Activated T-helper 17 cell treated with anti-CD3 and anti-CD28 coated beads, Interleukin-2, amount 50 U/mL, for 72 hours (primary cell): Measurements from ENCODE around the gene U2AF1L4. TPM values are rescaled to one million over a fixed set of nuclear protein-coding genes. Genes with fewer than 3 reads are reported as not detected.
A peak's percentile ranks its signal among the peaks of the same experiment; 100 is the strongest.

Source experiments
- ATAC-seq: fragments of 150-1000 bp; cut with Tn5 transposase; replicated peaks from 2 replicates; pipeline ENCODE4 v1.10.0; 2021; ENCODE audit warnings: mild to moderate bottlenecking, moderate library complexity
- H3K27ac Mint-ChIP-seq: one replicate; pipeline ENCODE4 v1.8.0; 2022; ENCODE audit warnings: mixed read lengths
- H3K27me3 Mint-ChIP-seq: one replicate; pipeline ENCODE4 v1.8.0; 2022; ENCODE audit warnings: mixed read lengths
- H3K36me3 Mint-ChIP-seq: one replicate; pipeline ENCODE4 v1.8.0; 2022; ENCODE audit warnings: low read depth, mild to moderate bottlenecking, mixed read lengths
- H3K4me1 Mint-ChIP-seq: one replicate; pipeline ENCODE4 v1.8.0; 2022; ENCODE audit warnings: mixed read lengths
- H3K4me3 Mint-ChIP-seq: one replicate; pipeline ENCODE4 v1.8.0; 2022; ENCODE audit warnings: mild to moderate bottlenecking, mixed read lengths
- H3K9me3 Mint-ChIP-seq: one replicate; pipeline ENCODE4 v1.8.0; 2022; ENCODE audit warnings: mixed read lengths
- total RNA-seq, 2 donors: library from RNA; stranded (reverse); gene quantifications; one replicate each; pipeline ENCODE4 v1.2.3, GENCODE V29; 2022

Gene U2AF1L4, protein sequence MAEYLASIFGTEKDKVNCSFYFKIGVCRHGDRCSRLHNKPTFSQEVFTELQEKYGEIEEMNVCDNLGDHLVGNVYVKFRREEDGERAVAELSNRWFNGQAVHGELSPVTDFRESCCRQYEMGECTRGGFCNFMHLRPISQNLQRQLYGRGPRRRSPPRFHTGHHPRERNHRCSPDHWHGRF
- 10 to 100 TPM; 17.8 to 21.6 TPM for total RNA-seq

DNA sequence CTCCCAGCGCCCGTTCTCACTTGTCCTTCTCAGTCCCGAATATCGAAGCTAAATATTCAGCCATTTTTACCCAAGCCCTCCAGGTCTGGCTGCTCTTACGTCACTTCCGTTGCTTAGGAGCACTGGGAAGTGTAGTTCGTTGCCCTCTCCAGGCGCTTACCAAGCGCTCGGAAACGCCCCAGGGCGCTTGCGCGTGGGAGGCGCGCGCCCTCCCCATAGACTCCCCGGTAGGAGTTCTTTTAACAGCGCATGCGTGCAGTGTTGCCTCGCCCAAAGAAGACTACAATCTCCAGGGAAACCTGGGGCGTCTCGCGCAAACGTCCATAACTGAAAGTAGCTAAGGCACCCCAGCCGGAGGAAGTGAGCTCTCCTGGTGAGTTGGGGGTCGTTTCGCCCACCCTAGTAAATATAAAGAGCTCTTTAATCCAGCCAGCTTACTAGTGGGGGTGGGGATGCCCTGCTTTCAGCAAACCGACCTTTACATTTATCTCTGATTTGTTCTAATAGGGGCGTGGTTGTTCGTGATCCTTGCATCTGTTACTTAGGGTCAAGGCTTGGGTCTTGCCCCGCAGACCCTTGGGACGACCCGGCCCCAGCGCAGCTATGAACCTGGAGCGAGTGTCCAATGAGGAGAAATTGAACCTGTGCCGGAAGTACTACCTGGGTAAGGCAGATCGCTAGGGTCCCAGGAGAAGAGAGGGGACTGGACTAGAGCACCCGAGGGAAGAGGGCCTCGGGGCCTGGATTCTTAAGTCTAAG, at the start of gene U2AF1L4, which contains the start of gene PSENEN:
TSS of gene U2AF1L4 (minus strand) at position 91 of the 759 bp plus-strand sequence. CDS start at position 64, 27 bp downstream.
TSS of gene PSENEN (plus strand) at position 324 of the 759 bp plus-strand sequence. CDS start at position 604, 280 bp downstream.
- Mint-ChIP-seq H3K27ac (peak within 1 kb of the TSS; percentile 96), H3K9me3 (no peaks in the 10 kb centered on the region), H3K4me1 (peaks cover 17% of the 10 kb centered on the region), H3K36me3 (peaks cover 37% of the 10 kb centered on the region), H3K4me3 (peak within 1 kb of the TSS; percentile 95), H3K27me3 (no peaks in the 10 kb centered on the region)
- peak; percentile 66 for ATAC-seq

DNA sequence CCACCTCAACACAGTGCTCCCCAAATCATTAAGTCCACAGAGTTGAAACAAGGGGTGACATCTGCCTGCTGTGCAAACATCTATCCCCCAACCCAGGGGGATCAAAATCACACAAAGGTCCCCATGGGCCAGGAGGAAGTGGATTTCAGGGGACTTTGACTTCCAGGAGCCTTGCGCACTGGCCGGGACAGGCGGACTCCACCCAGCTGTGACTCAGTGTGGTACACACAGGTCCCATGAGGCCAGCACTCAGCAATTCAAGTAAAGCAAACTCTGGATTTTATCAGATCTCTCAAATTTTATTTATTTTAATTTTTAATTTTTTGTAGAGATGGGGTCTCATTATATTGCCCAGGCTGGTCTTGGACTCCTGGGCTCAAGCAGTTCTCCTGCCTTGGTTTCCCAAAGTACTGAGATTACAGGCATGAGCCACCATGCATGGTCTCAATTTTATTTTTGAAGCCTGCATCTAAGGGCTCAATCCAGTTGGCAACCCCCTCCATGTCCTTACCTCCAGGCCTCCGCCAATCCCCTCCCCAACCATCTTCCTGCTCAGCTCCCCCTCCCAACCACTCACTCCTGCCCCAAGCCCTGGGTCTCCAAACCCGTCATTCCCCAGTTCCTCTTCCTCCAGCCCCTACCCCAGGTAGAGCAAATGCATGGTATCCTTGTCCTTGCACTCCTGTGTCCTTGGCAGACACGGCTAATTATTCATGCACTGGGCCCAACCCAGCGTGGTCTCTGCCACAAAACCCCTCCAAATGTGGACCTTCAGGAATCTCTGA, 48.4 kb upstream of the U2AF1L4 start:
- no peaks in the 10 kb centered on the region for H3K4me1 Mint-ChIP-seq
- no peaks in the 10 kb centered on the region for H3K9me3 Mint-ChIP-seq
- no peak overlapping the region for H3K4me3 Mint-ChIP-seq
- ATAC-seq, result no peak
- H3K27ac Mint-ChIP-seq, result no peak overlapping the region
- peaks cover 16% of the 10 kb centered on the region for H3K27me3 Mint-ChIP-seq
- H3K36me3 Mint-ChIP-seq, result no peaks in the 10 kb centered on the region

DNA sequence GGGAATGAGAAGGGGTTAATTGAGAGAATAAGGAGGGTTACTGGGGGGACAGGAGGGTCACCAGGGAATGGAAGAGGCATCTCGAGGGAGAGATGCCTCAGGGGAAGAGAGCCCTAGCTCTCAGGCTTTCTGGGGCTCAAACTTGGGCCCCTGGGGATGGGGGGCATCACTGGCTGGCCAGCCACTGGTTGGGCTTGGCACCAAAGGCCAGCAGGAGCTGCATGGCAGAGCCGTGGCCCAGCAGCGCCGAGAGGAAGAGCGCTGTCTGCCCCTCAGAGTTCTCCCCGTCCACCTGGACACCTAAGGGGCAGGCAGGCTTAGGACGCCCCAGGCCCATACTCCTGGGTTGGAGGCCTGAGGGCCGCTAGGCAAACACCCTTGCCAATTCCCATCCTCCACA, 47.7 kb upstream of the U2AF1L4 start:
- Mint-ChIP-seq H3K4me1 (no peaks in the 10 kb centered on the region), H3K9me3 (no peaks in the 10 kb centered on the region), H3K4me3 (no peak overlapping the region), H3K27me3 (peaks cover 16% of the 10 kb centered on the region), H3K27ac (no peak overlapping the region), H3K36me3 (no peaks in the 10 kb centered on the region)
- no peak for ATAC-seq

DNA sequence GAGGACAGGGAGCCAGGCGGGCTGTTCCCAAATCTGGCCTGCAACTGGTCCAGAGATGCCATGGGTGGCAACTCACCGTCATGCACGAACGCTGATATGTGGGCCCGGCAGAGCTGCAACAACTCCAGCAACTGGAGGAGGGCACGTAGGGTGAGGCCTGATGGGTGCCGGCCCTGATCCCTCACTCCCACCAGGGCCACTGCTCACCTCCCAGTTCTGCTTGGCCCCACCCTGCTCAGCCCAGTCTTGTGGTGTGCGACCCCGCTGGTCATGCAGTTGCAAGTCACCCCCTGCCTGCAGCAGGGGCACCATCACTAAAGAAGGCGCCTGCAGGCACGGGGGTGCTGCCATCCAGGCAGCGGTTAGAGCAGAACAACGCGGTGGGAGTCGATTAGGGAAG, 47.1 kb upstream of the U2AF1L4 start:
- Mint-ChIP-seq H3K27ac (no peak overlapping the region), H3K36me3 (no peaks in the 10 kb centered on the region), H3K27me3 (peaks cover 15% of the 10 kb centered on the region)

DNA sequence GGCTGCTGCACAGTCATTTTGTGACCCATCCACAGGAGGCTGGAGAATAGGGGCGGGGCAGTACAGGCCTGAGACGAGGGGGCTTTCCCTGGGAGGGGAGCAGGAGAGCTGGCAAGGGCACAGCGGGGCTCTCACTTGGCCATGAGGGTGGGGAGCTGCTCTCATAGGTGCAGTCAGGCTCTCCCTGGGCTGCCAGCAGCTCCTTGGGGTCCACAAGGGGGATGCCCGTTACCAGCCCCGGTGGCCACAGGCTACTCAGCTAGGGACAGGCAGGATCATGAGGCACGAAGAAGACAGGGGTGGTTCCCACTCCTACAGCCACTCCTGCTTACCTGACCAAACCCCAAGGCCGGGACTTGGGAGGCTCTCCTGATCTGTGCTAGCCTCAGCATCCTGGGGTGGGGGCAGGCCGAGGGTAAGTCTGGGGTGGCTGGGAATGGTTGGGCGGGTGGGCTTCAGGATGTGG, 46.6 kb upstream of the U2AF1L4 start:
- Mint-ChIP-seq H3K36me3 (no peaks in the 10 kb centered on the region), H3K4me1 (no peaks in the 10 kb centered on the region), H3K27ac (no peak overlapping the region), H3K27me3 (peaks cover 10% of the 10 kb centered on the region), H3K4me3 (no peak overlapping the region), H3K9me3 (no peaks in the 10 kb centered on the region)
- no peak for ATAC-seq

More for the DNA sequence above, 47.1 kb upstream of the U2AF1L4 start:
- Mint-ChIP-seq H3K9me3 (no peaks in the 10 kb centered on the region), H3K4me3 (no peak overlapping the region), H3K4me1 (no peaks in the 10 kb centered on the region)
- no peak for ATAC-seq

DNA sequence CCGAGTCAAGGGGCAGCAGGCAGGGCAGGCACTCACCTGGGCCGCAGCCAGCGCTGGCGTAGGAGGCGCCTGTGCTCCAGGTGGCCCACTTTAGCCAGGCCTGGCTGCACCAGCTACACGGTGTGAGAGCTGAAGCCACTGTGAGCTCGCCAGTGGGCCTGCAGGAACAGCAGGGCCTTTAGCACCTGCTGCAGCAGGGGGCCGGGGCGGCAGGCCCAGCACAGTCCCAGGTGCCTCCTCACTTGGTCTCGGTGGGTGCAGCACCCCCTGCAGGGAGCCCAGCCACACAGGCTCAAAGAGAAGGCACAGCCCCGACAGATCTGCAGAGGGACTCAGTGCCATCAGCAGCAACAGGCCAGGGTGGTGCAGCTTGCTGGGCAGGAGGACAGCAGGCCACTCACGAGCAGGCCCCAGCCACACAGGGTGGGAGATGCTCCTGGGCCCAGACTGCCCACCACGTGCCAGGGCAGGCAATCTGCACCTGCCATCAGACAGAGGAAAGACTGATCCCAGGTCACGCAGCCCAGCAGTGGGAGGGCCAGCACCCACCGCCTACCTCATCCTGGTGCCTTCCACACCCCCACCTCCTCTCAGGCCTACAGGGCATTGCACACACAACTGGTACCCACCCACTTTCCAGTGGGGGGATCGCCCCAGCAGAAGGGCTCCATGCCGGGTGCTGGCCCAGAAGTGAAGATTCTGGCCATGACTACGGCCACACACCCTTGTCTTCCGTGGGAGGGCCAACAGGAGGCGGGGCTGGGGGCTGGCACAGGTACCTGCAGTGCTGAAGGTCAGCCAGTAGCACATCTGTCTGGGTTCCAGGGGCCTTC, 46.0 kb upstream of the U2AF1L4 start:
- H3K4me1 Mint-ChIP-seq, result no peaks in the 10 kb centered on the region
- no peak overlapping the region for H3K27ac Mint-ChIP-seq
- no peaks in the 10 kb centered on the region for H3K9me3 Mint-ChIP-seq
- H3K36me3 Mint-ChIP-seq, result no peaks in the 10 kb centered on the region
- H3K27me3 Mint-ChIP-seq, result peaks cover 3% of the 10 kb centered on the region
- ATAC-seq, result peak; percentile 44
- no peak overlapping the region for H3K4me3 Mint-ChIP-seq

DNA sequence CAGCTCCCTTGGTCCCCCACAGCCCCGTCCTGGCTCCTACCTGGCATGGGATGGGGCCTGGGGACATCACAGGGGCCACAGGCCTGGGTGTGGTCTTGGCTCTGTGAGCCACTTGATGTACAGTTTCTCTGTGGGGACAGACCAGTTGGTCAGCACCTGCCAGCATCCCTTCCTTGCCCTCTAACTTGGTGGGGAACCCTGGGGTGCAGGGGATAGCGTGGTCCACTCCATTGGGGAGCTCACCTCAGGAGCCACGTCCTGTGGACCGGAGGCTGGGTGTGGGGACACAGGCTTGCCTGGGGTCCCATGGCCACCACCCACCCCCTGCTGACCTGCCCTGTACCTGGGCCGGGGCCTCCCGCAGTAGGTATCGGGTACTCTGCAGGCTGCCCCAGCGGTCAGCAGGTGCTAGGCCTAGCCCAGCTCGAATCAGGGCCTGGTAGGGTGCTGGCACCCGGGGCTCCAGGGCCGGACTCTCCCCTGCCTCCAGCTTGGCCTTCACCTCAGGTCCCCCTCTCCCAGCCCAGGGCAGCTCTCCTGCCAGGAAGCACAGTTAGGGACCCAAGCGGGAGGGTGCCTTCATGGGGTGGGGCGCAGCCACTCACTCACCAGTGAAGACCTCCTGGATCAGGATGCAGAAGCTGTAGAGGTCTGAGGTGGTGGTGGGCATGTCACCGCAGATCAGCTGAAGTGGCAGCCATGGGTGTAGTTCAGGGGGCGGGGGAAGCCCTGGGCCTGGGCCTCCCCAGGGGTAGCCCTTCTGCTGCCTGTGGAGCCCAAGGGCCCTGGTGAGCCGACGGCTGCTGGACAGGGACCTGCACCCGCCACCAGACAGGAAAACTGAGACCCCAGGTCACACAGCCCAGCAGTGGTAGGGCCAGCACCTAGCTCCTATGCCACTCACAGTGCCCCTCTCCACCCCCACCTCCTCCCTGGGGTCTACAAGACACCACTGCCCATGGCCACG, 45.0 kb upstream of the U2AF1L4 start:
- Mint-ChIP-seq H3K27ac (no peak overlapping the region), H3K4me1 (no peaks in the 10 kb centered on the region), H3K36me3 (no peaks in the 10 kb centered on the region), H3K4me3 (no peak overlapping the region), H3K27me3 (no peaks in the 10 kb centered on the region), H3K9me3 (no peaks in the 10 kb centered on the region)
- peak; percentile 15 for ATAC-seq

DNA sequence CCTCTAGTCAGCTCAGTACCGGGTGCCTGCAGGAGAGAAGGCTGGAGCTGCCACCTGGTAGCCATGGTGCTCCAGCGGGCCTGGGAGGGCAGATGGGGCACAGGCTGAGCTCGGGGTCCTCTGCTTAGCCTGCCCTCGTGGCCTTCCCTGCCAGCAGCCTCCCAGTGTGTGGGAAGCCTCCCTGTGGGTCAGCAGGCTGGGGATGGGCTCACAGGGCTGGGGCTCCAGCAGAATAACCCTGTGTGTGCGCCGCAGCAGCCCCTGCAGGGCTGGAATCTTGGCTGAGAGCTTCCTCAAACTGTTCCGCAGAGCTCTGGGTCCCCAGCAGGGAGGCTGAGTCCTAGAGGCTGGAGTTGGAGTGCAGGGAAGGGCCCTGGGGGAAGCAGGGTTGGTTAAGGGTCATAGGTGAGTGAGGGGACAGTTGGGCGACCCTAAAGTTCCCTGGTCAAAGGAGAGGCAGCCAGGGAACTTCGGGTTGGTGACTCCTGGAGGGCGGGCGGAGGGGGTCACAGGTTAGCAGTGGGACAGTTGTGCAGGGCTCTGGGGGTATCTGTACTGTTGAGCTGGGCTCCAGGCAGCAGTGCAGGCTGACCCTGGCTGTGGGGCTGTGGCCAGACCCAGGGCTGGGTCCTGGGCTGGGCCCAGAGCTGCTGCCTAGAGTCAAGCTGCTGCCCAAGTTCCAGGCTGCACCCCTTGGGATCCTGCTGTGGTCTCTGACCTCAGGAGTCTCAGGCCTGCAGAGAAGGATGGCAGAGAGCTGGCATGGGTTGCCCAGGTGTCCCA, 44.2 kb upstream of the U2AF1L4 start:
- Mint-ChIP-seq H3K36me3 (no peaks in the 10 kb centered on the region), H3K9me3 (no peaks in the 10 kb centered on the region), H3K27me3 (no peaks in the 10 kb centered on the region), H3K27ac (no peak overlapping the region), H3K4me3 (no peak overlapping the region), H3K4me1 (no peaks in the 10 kb centered on the region)
- no peak for ATAC-seq

DNA sequence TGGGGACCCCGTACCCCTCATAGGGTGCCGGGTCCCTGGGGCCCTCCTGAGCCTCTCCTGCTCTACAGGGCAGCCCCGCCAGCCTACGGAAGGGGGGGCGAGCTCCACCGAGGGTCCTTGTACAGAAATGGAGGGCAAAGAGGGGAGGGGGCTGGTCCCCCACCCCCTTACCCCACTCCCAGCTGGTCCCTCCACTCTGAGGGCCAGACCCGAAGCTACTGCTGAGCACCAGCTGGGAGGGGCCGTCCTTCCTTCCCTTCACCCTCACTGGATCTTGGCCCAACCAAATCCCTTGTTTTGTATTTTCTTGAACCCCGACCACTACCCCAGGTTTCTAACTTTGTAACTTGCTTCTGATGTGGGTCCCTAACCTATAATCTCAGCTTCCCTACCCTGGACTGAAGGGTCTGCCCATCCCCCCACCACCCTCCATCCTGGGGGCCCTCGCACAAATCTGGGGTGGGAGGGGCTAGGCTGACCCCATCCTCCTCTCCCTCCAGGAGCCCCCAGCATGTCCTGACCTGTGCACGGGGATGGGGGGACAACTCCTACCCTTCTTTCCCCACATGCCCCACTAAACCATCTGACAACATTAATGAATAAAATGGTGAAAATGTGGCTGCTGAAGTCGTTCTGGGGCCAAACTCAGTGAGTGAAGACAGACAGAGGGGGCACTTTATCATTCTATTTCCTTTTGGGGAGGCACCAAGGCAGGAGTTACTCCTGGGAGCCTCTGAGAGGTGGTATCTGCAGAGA, 43.2 kb upstream of the U2AF1L4 start:
- H3K9me3 Mint-ChIP-seq, result no peaks in the 10 kb centered on the region
- no peak for ATAC-seq
- no peaks in the 10 kb centered on the region for H3K4me1 Mint-ChIP-seq
- no peak overlapping the region for H3K4me3 Mint-ChIP-seq
- H3K36me3 Mint-ChIP-seq, result no peaks in the 10 kb centered on the region
- H3K27me3 Mint-ChIP-seq, result no peaks in the 10 kb centered on the region
- H3K27ac Mint-ChIP-seq, result no peak overlapping the region

DNA sequence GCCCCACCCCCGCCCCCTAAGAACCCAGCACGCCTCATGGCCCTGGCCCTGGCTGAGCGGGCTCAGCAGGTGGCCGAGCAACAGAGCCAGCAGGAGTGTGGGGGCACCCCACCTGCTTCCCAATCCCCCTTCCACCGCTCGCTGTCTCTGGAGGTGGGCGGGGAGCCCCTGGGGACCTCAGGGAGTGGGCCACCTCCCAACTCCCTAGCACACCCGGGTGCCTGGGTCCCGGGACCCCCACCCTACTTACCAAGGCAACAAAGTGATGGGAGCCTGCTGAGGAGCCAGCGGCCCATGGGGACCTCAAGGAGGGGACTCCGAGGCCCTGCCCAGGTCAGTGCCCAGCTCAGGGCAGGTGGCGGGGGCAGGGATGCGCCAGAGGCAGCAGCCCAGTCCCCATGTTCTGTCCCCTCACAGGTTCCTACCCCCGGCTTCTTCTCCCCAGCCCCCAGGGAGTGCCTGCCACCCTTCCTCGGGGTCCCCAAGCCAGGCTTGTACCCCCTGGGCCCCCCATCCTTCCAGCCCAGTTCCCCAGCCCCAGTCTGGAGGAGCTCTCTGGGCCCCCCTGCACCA, 42.1 kb upstream of the U2AF1L4 start:
- H3K36me3 Mint-ChIP-seq, result no peaks in the 10 kb centered on the region
- H3K27me3 Mint-ChIP-seq, result no peaks in the 10 kb centered on the region
- no peak overlapping the region for H3K4me3 Mint-ChIP-seq
- H3K9me3 Mint-ChIP-seq, result no peaks in the 10 kb centered on the region
- H3K4me1 Mint-ChIP-seq, result no peaks in the 10 kb centered on the region
- no peak overlapping the region for H3K27ac Mint-ChIP-seq
- ATAC-seq, result no peak

DNA sequence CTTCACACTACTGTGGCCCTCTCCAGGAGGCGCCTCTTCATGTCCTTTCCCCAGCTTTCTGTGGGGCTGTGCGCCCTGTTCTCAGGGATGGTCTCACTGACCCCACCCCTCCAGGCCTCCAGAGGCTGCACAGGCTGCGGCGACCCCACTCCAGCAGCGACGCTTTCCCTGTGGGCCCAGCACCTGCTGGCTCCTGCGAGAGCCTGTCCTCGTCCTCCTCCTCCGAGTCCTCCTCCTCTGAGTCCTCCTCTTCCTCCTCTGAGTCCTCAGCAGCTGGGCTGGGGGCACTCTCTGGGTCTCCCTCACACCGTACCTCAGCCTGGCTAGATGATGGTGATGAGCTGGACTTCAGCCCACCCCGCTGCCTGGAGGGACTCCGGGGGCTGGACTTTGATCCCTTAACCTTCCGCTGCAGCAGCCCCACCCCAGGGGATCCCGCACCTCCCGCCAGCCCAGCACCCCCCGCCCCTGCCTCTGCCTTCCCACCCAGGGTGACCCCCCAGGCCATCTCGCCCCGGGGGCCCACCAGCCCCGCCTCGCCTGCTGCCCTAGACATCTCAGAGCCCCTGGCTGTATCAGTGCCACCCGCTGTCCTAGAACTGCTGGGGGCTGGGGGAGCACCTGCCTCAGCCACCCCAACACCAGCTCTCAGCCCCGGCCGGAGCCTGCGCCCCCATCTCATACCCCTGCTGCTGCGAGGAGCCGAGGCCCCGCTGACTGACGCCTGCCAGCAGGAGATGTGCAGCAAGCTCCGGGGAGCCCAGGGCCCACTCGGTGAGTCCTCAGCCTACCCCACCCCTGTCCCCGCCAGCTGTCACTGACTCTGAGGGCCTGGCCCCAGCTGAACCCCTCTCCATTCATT, 41.3 kb upstream of the U2AF1L4 start:
- ATAC-seq, result no peak

More for the DNA sequence above, 41.3 kb upstream of the U2AF1L4 start:
- no peaks in the 10 kb centered on the region for H3K4me1 Mint-ChIP-seq
- no peaks in the 10 kb centered on the region for H3K9me3 Mint-ChIP-seq
- no peaks in the 10 kb centered on the region for H3K36me3 Mint-ChIP-seq
- H3K4me3 Mint-ChIP-seq, result no peak overlapping the region
- no peak overlapping the region for H3K27ac Mint-ChIP-seq
- no peaks in the 10 kb centered on the region for H3K27me3 Mint-ChIP-seq
